Measurements from ENCODE around the gene MLX. TPM values are rescaled to one million over a fixed set of nuclear protein-coding genes. Genes with fewer than 3 reads are reported as not detected.
"Not testable (repeated sequence)": the region's sequence is repeated elsewhere in the genome, so short reads cannot be mapped to it uniquely, and the experiment has no call there.

The MLX gene
- polyA plus RNA-seq, 2 donors: 36.8 to 38.3 TPM

GRCh38 chr17:42544874-42545283 is 22.0 kb upstream of the MLX start:
- H3K4me1 ChIP-seq (ENCODE audit: control insufficient read depth in 2 of 2, insufficient read depth in 2 of 2, low read length in 1 of 2): peaks cover 5 to 13% of the 10 kb centered on the region in 2 donors
- H3K9me3 ChIP-seq (ENCODE audit: control insufficient read depth in 2 of 2, insufficient read depth in 1 of 2, low read depth in 1 of 2, low read length in 1 of 2): no peaks in the 10 kb centered on the region
- no peak overlapping the region for H3K4me3 ChIP-seq (ENCODE audit: low read depth in 1 of 2, low read length in 2 of 2)
- 77% methylated on average over 8 of the region's 8 CpGs for WGBS, 2 donors
- no peaks in the 10 kb centered on the region for H3K27me3 ChIP-seq (ENCODE audit: control insufficient read depth in 1 of 2, insufficient read depth in 2 of 2, low read length in 2 of 2)
- no peak overlapping the region for H3K27ac ChIP-seq (ENCODE audit: low read depth in 2 of 2, low read length in 1 of 2)
- peaks cover 4 to 21% of the 10 kb centered on the region in 2 donors for H3K36me3 ChIP-seq (ENCODE audit: control insufficient read depth in 2 of 2, insufficient read depth in 2 of 2, low read length in 1 of 2)

- not testable (repeated sequence) for H3K9me3 ChIP-seq (ENCODE audit: control insufficient read depth in 2 of 2, insufficient read depth in 1 of 2, low read depth in 1 of 2, low read length in 1 of 2); H3K4me3 ChIP-seq (ENCODE audit: low read depth in 1 of 2, low read length in 2 of 2); H3K27me3 ChIP-seq (ENCODE audit: control insufficient read depth in 1 of 2, insufficient read depth in 2 of 2, low read length in 2 of 2); H3K27ac ChIP-seq (ENCODE audit: low read depth in 2 of 2, low read length in 1 of 2)
- H3K36me3 ChIP-seq (ENCODE audit: control insufficient read depth in 2 of 2, insufficient read depth in 2 of 2, low read length in 1 of 2): peaks cover 2 to 21% of the 10 kb centered on the region in 2 donors
- WGBS, 2 donors: 87 to 92% methylated on average over 7 to 9 of the region's 9 CpGs
- H3K4me1 ChIP-seq (ENCODE audit: control insufficient read depth in 2 of 2, insufficient read depth in 2 of 2, low read length in 1 of 2): peaks cover 5 to 13% of the 10 kb centered on the region in 2 donors
These were observed 21.0 kb upstream of the MLX start for GRCh38 chr17:42545755-42546505.

- Histone ChIP-seq H3K4me3 (ENCODE audit: low read depth in 1 of 2, low read length in 2 of 2) (no peak overlapping the region), H3K27ac (ENCODE audit: low read depth in 2 of 2, low read length in 1 of 2) (no peak overlapping the region), H3K27me3 (ENCODE audit: control insufficient read depth in 1 of 2, insufficient read depth in 2 of 2, low read length in 2 of 2) (no peaks in the 10 kb centered on the region), H3K36me3 (ENCODE audit: control insufficient read depth in 2 of 2, insufficient read depth in 2 of 2, low read length in 1 of 2) (peaks cover 0 to 16% of the 10 kb centered on the region in 2 donors), H3K9me3 (ENCODE audit: control insufficient read depth in 2 of 2, insufficient read depth in 1 of 2, low read depth in 1 of 2, low read length in 1 of 2) (no peaks in the 10 kb centered on the region), H3K4me1 (ENCODE audit: control insufficient read depth in 2 of 2, insufficient read depth in 2 of 2, low read length in 1 of 2) (peaks cover 5 to 9% of the 10 kb centered on the region in 2 donors)
- WGBS, 2 donors: 50 to 64% methylated on average over 23 of the region's 23 CpGs
These were observed 19.9 kb upstream of the MLX start for GRCh38 chr17:42547001-42547461.

- H3K9me3 ChIP-seq (ENCODE audit: control insufficient read depth in 2 of 2, insufficient read depth in 1 of 2, low read depth in 1 of 2, low read length in 1 of 2): no peaks in the 10 kb centered on the region
- peaks cover 5 to 9% of the 10 kb centered on the region in 2 donors for H3K4me1 ChIP-seq (ENCODE audit: control insufficient read depth in 2 of 2, insufficient read depth in 2 of 2, low read length in 1 of 2)
- H3K27me3 ChIP-seq (ENCODE audit: control insufficient read depth in 1 of 2, insufficient read depth in 2 of 2, low read length in 2 of 2): no peaks in the 10 kb centered on the region
- H3K4me3 ChIP-seq (ENCODE audit: low read depth in 1 of 2, low read length in 2 of 2): peak overlapping the region in 1 of 2 donors; percentile 49
- H3K27ac ChIP-seq (ENCODE audit: low read depth in 2 of 2, low read length in 1 of 2): no peak overlapping the region
- 75 to 78% methylated on average over 14 of the region's 14 CpGs for WGBS, 2 donors
- H3K36me3 ChIP-seq (ENCODE audit: control insufficient read depth in 2 of 2, insufficient read depth in 2 of 2, low read length in 1 of 2): peaks cover 0 to 13% of the 10 kb centered on the region in 2 donors
These were observed 19.2 kb upstream of the MLX start for GRCh38 chr17:42547698-42548069.

GRCh38 chr17:42548070-42548837 is 18.6 kb upstream of the MLX start:
- 14 to 15% methylated on average over 66 to 73 of the region's 74 CpGs for WGBS, 2 donors
- Histone ChIP-seq H3K9me3 (ENCODE audit: control insufficient read depth in 2 of 2, insufficient read depth in 1 of 2, low read depth in 1 of 2, low read length in 1 of 2) (no peaks in the 10 kb centered on the region), H3K27me3 (ENCODE audit: control insufficient read depth in 1 of 2, insufficient read depth in 2 of 2, low read length in 2 of 2) (no peaks in the 10 kb centered on the region), H3K36me3 (ENCODE audit: control insufficient read depth in 2 of 2, insufficient read depth in 2 of 2, low read length in 1 of 2) (peaks cover 0 to 9% of the 10 kb centered on the region in 2 donors), H3K27ac (ENCODE audit: low read depth in 2 of 2, low read length in 1 of 2) (no peak overlapping the region), H3K4me1 (ENCODE audit: control insufficient read depth in 2 of 2, insufficient read depth in 2 of 2, low read length in 1 of 2) (peaks cover 5 to 13% of the 10 kb centered on the region in 2 donors), H3K4me3 (ENCODE audit: low read depth in 1 of 2, low read length in 2 of 2) (peak overlapping the region; percentile 49 to 54)

- H3K9me3 ChIP-seq (ENCODE audit: control insufficient read depth in 2 of 2, insufficient read depth in 1 of 2, low read depth in 1 of 2, low read length in 1 of 2): no peaks in the 10 kb centered on the region
- H3K4me3 ChIP-seq (ENCODE audit: low read depth in 1 of 2, low read length in 2 of 2): no peak overlapping the region
- H3K36me3 ChIP-seq (ENCODE audit: control insufficient read depth in 2 of 2, insufficient read depth in 2 of 2, low read length in 1 of 2): no peaks in the 10 kb centered on the region
- WGBS, 2 donors: 66 to 68% methylated on average over 14 of the region's 14 CpGs
- H3K4me1 ChIP-seq (ENCODE audit: control insufficient read depth in 2 of 2, insufficient read depth in 2 of 2, low read length in 1 of 2): peaks cover 5 to 16% of the 10 kb centered on the region in 2 donors
- no peaks in the 10 kb centered on the region for H3K27me3 ChIP-seq (ENCODE audit: control insufficient read depth in 1 of 2, insufficient read depth in 2 of 2, low read length in 2 of 2)
- no peak overlapping the region for H3K27ac ChIP-seq (ENCODE audit: low read depth in 2 of 2, low read length in 1 of 2)
These were observed 17.7 kb upstream of the MLX start for GRCh38 chr17:42548993-42549755.

- not testable (repeated sequence) for H3K36me3 ChIP-seq (ENCODE audit: control insufficient read depth in 2 of 2, insufficient read depth in 2 of 2, low read length in 1 of 2); H3K27me3 ChIP-seq (ENCODE audit: control insufficient read depth in 1 of 2, insufficient read depth in 2 of 2, low read length in 2 of 2); H3K9me3 ChIP-seq (ENCODE audit: control insufficient read depth in 2 of 2, insufficient read depth in 1 of 2, low read depth in 1 of 2, low read length in 1 of 2)
- Histone ChIP-seq H3K27ac (ENCODE audit: low read depth in 2 of 2, low read length in 1 of 2) (peak within 1 kb of the TSS; percentile 94 to 95), H3K4me3 (ENCODE audit: low read depth in 1 of 2, low read length in 2 of 2) (peak within 1 kb of the TSS; percentile 79 to 88), H3K4me1 (ENCODE audit: control insufficient read depth in 2 of 2, insufficient read depth in 2 of 2, low read length in 1 of 2) (peaks cover 5 to 16% of the 10 kb centered on the region in 2 donors)
- 80 to 83% methylated on average over 14 to 15 of the region's 15 CpGs for WGBS, 2 donors
These were observed 14.2 kb upstream of the MLX start, which contains the start of gene HSD17B1 for GRCh38 chr17:42552736-42553135. HSD17B1 (plus strand) TSS chr17:42552923; CDS start chr17:42552934, 11 bp downstream.

GRCh38 chr17:42553161-42553818 is 13.6 kb upstream of the MLX start:
- peak overlapping the region; percentile 94 to 95 for H3K27ac ChIP-seq (ENCODE audit: low read depth in 2 of 2, low read length in 1 of 2)
- peaks cover 2 to 12% of the 10 kb centered on the region in 2 donors for H3K4me1 ChIP-seq (ENCODE audit: control insufficient read depth in 2 of 2, insufficient read depth in 2 of 2, low read length in 1 of 2)
- H3K27me3 ChIP-seq (ENCODE audit: control insufficient read depth in 1 of 2, insufficient read depth in 2 of 2, low read length in 2 of 2): no peaks in the 10 kb centered on the region
- H3K4me3 ChIP-seq (ENCODE audit: low read depth in 1 of 2, low read length in 2 of 2): peak overlapping the region; percentile 79 to 88
- H3K9me3 ChIP-seq (ENCODE audit: control insufficient read depth in 2 of 2, insufficient read depth in 1 of 2, low read depth in 1 of 2, low read length in 1 of 2): no peaks in the 10 kb centered on the region
- H3K36me3 ChIP-seq (ENCODE audit: control insufficient read depth in 2 of 2, insufficient read depth in 2 of 2, low read length in 1 of 2): no peaks in the 10 kb centered on the region
- WGBS, 2 donors: 50 to 67% methylated on average over 44 to 45 of the region's 45 CpGs

GRCh38 chr17:42553866-42554249 is 13.0 kb upstream of the MLX start:
- H3K36me3 ChIP-seq (ENCODE audit: control insufficient read depth in 2 of 2, insufficient read depth in 2 of 2, low read length in 1 of 2): no peaks in the 10 kb centered on the region
- H3K27ac ChIP-seq (ENCODE audit: low read depth in 2 of 2, low read length in 1 of 2): peak overlapping the region; percentile 94 to 95
- 34 to 39% methylated on average over 16 of the region's 16 CpGs for WGBS, 2 donors

More at GRCh38 chr17:42553866-42554249, 13.0 kb upstream of the MLX start:
- no peaks in the 10 kb centered on the region for H3K9me3 ChIP-seq (ENCODE audit: control insufficient read depth in 2 of 2, insufficient read depth in 1 of 2, low read depth in 1 of 2, low read length in 1 of 2)
- H3K4me3 ChIP-seq (ENCODE audit: low read depth in 1 of 2, low read length in 2 of 2): peak overlapping the region; percentile 79 to 88
- H3K27me3 ChIP-seq (ENCODE audit: control insufficient read depth in 1 of 2, insufficient read depth in 2 of 2, low read length in 2 of 2): no peaks in the 10 kb centered on the region
- peaks cover 0 to 12% of the 10 kb centered on the region in 2 donors for H3K4me1 ChIP-seq (ENCODE audit: control insufficient read depth in 2 of 2, insufficient read depth in 2 of 2, low read length in 1 of 2)
